ENCODE data around the gene TTYH1. TPM values are rescaled to one million over a fixed set of nuclear protein-coding genes. Genes with fewer than 3 reads are reported as not detected.

Gene TTYH1
- total RNA-seq, 1 donor from 2014 or later = not detected

DNA sequence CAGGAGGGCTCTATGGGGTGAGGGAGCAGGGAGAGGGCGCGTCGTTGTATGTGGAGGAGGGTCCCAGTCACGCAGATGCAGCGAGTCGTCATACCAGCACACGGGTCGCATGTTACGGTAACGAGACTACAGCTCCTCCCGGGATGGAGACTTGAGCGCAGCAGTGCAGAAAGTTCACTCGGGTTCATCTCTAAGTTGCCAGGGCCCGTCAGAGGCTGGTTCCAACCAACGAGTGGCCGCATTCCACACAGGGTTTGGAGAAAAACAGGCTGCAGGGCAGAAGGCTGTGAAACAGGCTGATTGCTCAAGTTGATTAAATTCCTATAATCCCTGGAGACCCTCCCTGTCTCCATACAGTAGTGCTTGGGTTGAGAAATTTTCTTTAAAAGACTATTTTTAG lies 21.9 kb upstream of the TTYH1 start:
- DNase-seq = no peak

GRCh38 chr19:54395685-54396084 lies 19.6 kb upstream of the TTYH1 start:
- DNase-seq = no peak

DNA sequence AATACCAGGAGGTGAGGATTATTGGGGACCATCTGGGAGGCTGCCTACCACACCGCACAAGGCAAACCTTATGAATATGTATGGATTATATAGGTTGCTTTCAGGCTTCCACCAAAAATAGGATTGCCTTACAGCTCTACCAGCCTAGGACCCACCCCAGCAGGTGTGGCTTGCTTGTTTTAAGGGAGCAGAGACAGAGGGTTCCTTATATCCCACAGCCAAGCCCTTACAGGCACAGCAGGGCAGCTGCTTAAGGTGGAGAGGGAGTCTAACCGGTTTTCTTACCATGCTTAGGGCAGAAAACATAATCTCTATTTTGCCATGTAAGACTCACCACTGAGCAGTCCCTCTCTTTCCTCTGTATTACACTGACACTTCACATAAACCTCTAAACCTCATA lies 16.1 kb upstream of the TTYH1 start:
- no peak for DNase-seq

- no peak for DNase-seq
Measured at GRCh38 chr19:54400913-54401312, 14.4 kb upstream of the TTYH1 start.

DNA sequence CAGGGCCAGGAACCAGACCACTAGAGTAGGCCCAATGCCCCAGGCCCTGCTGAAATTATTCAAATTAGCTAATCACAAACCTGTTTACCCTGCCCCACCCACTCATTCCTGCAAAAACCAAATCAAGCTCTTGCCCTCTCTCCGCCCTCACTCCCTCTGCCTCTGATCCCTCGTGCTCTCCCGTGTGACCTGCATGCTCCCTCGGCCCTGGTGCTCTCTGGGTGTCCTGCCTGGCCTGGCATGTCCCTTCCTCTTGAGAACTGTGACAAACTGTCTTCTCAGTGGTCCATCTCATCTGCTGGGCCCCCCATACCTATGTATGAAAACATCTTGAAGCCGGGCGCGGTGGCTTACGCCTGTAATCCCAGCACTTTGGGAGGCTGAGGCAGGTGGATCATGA lies 12.2 kb upstream of the TTYH1 start:
- no peak for DNase-seq

DNA sequence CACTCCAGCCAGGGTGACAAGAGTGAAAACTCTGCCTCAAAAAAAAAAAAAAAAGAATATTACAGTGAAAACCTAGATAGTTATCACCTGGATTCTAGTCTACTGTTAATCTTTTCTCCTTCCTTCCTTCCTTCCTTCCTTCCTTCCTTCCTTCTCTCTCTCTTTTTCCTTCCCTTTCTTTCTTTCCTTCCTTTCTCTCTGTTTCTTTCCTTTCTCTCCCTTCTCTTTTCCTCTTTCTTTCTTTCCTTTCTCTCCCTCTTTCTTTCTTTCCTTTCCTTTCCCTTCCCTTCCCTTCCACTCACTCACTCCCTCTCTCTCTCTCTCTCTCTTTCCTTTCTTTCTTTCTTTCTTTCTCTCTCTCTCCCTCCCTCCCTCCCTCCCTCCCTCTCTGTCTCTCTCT lies 9.6 kb upstream of the TTYH1 start:
- no peak for DNase-seq

GRCh38 chr19:54407780-54408179 lies 7.5 kb upstream of the TTYH1 start:
- DNase-seq = no peak

GRCh38 chr19:54408456-54409026 lies 6.7 kb upstream of the TTYH1 start:
- no peak for DNase-seq

DNA sequence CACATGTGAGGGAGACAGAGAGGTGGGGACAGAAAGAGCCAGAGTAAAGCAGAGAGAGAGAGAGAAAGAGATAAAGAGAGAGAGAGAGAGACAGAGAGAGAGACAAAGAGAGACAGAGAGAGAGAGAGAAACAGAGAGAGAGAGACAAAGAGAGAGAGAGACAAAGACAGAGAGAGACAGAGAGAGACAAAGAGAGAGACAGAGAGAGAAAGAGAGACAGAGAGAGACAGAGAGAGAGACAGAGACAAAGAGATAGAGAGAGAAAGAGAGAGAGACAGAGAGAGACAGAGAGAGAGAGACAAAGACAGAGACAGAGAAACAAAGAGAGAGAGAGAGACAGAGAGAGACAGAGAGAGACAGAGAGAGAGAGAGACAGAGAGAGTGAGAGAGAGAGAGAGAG lies 4.2 kb upstream of the TTYH1 start:
- DNase-seq = no peak

DNA sequence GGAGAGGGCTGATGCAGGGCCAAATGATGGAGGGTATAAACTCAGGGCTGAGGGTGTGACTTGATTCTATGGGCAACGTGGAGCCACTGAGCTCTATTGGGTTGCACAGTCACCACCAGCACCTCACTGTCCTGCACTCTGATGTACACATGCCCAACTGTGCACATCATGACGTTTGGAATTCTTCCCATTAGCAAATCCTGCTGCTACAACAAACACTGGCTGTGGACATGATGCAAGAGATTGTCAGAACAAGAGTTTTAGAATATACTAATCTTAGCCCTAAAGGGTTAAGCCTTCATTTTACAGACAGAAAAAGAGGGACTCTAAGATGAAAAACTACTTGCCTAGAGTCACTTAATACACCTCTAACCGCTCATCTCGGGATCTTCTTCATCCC lies 2.4 kb upstream of the TTYH1 start:
- no peak for DNase-seq

DNA sequence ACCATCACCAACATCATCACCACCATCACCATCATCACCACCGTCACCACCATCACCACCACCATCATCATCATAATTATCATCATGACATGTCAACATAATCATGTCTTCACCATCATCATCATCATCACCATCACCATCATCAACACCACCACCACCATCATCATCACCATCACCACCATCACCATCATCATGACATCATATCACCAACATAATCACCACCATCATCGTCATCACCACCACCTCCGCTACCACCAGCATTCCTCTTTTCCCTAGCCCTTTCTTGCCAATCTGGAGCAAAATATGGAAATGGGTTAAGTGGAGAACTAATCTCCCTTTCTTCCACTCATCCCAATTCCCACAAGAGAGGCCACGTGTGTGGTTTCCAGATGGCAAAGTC lies 1.1 kb upstream of the TTYH1 start:
- no peak for DNase-seq

DNA sequence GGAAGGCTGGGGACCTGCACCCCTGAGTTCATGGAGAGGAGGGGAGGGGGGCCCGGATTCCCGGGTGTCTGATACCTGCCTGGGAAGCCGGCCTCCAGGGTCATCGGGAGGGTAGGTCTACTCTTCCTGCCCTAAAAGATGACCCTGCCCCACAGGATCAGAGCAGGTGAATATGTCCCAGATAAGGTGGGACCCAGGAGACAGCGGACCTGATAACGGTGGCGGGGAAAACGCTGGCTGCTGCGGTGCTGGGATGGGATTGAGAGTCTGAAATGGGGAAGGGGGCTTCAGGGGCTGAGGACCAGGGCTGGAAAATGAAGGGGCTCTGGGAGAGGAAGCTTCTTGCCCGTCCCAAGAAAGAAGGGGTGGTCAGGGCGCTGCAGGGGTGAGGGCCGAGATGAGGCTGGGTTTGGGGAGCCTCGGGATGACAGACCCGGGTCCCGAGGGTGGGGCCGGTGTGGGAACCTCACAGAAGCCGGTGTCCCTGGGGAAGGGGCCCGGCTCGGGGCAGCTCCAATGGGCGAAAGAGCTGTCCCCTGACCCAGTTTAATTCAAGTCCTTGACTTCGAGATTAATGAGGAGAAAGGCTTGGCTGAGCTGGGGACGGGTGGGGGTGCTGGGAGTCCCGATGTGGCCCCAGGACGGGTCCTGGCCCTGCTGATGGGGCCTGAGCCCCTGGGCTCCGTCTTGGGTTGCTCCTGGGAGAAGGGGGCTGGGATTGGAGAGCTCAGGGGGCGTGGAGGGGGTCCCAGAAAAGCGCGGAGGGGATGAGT lies 823 bp downstream of the TTYH1 start:
- DNase-seq = no peak

GRCh38 chr19:54416695-54417491 lies 1.6 kb downstream of the TTYH1 start:
- DNase-seq = no peak

DNA sequence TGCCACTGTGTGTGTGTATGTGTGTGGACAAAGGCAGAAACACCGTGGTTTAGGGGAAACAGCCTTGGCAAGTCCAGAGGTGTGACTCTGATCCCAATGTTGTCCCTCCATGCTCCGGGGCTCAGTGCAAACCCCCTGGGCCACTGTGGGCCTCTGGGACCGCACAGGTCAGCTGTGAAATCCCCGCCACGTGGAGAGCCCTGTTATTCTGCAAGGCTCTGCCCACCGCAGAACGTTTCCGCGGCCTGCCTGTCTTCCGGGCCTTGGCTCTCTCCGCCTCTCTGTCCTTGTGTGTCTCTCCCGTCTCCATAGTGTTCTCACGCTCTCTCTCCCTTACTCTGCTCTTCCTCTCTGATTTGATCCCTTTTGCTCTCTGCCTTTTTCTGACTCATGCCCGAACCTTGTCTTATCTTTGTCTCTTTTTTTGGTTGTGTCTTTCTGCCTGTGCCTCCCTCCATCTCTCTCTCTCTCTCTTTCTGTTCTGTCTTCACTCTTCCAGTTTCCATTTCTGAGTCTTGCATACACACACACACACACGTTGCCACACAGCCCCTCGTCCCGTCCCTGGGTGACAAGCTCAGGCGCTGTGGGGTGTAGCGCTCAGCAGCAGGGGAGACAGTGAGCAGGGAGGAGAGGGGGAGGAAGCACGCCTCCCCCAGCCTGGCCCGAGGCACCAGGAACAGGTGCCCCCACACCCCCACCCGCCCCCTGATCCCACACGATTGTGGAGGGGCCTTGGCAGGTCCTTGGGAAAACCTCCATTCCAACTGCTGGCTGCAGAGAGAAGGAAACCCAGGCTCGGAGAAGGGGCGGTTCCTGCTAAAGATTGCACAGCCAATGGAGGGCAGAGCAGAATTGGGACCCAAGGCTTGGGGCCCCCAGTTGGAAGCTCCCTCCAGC lies 3.0 kb downstream of the TTYH1 start:
- DNase-seq = no peak

DNA sequence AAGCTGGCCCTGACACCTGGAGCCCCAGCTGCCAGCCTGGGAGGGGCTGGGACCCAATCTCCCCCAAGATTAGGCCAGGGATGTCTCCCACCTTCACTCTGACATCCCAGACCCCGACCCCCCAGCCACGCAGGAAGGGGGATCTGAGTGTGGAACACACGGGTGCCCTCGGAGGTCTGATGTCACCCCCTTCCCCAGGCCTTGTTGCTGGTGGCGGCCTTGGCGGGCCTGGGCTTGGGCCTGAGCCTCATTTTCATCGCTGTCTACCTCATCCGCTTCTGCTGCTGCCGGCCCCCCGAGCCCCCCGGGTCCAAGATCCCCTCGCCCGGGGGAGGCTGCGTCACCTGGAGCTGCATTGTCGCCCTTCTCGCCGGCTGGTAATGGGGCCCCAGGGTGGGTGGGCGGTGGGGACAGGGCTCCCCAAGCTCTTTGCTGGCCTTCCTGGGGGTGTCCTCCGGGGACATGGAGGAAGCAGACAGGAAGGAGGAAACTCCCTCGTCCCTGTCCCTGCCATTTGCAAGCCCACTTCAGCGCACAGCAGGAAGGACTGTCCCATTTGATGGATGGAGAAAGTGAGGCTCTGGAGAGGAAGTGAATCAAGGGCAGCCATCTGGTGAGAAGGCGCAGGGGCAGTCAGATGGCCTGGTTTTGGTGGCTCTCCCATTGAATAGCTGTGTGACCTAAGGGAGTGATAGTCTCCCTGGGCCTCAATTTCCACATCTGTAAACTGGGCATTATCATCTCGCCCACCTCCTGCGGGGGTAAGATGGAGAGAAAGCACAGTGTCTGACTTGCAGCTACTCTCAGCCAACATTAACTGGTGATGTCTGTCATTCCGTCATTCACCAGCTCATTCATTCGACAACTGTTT lies 3.9 kb downstream of the TTYH1 start:
- no peak for DNase-seq

DNA sequence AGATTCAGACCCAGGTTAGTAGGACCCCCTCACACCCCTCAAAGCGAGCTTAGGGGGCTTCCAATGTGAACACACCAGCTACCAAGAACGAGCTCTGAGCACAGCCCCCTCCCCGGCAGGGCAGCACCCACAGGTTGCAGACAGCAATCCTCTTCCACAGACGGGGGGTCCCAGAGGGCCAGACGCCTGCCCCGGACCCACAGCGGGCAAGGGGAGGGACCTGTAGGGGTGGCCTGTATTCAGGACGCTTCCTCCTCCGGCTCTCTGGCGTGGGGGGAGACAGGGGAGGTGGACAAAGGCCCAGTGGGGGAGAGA lies 4.8 kb downstream of the TTYH1 start:
- DNase-seq = no peak

DNA sequence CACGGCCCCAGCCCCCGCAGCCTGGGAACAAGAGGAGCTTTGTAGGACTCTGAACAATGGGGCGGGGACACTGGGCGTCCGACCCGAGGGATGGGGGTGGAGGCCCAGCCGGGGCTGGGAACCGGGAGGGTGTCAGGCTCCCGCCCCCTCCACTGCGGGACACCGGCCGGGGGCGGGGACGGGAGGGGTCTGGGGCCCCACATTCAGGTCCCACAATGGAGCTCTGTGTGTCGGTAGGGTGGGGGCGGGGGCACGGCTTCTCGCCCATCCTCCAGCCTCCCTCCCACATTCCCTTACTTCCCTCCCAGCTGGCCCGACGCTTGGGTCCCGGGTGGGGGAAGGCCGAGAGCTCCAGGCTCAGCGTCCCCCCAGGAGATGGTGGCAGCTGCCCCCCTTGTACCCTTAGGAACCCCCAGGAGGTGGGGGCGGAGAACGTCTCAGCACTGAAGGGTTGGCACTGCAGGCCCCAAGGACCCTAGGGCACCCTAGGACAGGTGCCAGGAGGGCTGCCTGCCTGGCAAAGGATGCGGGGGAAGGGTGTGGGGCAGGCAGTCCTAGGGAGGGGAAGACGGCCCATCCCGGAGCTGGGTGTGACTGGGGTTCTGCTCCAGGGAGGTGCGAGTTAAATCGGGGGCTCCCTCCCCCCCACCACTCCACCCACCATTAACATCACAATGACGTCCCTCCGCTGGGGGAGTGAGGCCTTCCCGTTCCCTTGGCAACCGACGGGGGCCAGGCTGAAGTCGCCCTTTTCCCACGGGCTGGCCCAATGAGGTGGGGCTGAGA lies 5.3 kb downstream of the TTYH1 start:
- no peak for DNase-seq

- DNase-seq = no peak
Measured at GRCh38 chr19:54421169-54421516, 5.9 kb downstream of the TTYH1 start.

GRCh38 chr19:54421521-54421920 lies 6.3 kb downstream of the TTYH1 start:
- DNase-seq = no peak

DNA sequence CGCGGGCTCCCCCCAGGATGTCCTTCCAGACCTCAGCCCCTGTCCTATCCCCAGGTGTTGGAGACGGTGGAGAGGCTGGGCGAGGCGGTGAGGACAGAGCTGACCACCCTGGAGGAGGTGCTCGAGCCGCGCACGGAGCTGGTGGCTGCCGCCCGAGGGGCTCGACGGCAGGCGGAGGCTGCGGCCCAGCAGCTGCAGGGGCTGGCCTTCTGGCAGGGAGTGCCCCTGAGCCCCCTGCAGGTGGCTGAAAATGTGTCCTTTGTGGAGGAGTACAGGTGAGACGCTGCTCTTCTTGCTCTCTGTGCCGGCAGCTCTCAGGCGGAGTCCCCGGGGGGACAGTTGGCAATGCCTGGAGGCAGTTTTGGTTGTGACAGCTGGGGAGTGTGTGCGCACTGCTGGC lies 6.9 kb downstream of the TTYH1 start:
- no peak for DNase-seq

GRCh38 chr19:54424201-54424600 lies 8.9 kb downstream of the TTYH1 start:
- DNase-seq = no peak

Data from dermis blood vessel endothelial cell (primary cell).